ENCODE measurements around the gene TBXAS1.
"Not testable (repeated sequence)": the region's sequence is repeated elsewhere in the genome, so short reads cannot be mapped to it uniquely, and the experiment has no call there.

Gene TBXAS1

DNA sequence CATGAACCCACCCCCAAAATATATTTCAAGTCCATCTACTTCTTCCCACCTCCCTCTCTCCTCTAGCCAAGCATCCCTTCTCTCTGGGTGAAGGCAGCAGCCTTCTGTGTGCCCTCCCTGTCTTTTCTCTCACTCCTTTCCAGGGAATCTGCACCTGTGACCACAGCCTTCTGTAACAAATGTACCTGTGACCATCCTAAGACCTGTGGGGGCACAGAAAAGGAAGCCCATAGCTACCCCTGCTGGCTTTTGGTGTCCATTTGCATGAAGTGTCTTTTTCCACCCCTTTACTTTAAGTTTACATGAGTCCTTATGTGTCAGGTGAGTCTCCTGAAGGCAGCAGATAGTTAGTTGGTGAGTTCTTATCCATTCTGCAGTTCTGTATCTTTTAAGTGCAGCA, 2.0 kb upstream of the TBXAS1 start:
- peak in 1 of 5 experiments; percentile 18 for DNase-seq

DNA sequence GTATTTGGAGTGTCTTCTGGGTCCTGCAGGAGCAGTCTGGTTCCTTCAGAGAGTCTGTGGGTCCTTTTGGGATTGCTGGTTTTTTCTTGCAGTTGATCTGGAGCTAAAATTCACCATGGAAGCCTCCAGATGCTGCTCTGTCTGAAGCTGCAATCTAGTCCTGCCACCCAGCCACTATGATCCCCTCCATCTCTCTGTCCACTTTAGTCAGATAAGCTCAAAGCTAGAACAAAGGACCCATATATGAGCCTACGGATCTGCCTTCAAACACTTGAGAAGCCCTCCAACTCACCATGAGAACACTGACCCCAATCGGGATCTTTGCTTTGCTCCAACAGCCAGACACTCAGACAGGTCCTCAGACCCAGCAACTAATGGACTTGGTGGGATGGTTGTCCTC, 618 bp upstream of the TBXAS1 start:
- peak in 1 of 5 experiments; percentile 5 for DNase-seq

DNA sequence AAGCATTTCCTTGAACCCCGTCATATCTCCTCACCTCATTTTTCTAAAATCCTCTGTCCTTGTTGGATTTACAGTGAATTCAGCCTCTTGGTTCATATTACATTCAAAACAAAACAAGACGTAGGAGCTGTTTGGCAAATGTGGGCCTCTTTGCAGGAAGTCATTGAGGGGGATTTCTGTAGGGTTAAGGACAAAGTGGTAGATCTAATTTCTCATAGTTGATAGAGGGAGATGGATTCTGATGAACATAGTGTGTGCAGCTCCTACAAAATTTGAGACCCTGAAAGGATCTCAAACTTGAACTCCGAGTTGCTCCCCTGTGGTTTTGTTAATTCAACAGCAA, 682 bp downstream of the TBXAS1 start:
- DNase-seq = peak in 1 of 5 experiments; percentile 59

DNA sequence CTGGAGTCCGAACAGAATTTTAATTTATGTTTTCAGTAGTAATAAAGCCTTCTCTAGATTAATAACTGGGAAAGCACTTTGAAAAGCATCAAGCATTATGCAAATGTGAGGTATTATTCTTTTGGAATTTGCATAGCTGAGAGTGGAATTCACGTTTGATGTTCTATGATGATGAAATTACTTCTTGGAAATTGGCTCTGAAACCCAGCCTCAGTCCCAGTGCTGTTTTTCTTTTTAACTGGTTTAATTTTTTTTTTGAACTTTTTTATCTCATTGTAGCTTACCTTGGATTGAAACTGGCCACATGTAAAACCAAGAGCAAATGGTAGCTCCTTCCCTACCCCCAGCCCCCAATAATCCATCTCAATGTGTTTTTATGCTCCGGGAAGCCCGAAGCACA, 1.2 kb downstream of the TBXAS1 start:
- peak in 1 of 5 experiments; percentile 25 for DNase-seq

DNA sequence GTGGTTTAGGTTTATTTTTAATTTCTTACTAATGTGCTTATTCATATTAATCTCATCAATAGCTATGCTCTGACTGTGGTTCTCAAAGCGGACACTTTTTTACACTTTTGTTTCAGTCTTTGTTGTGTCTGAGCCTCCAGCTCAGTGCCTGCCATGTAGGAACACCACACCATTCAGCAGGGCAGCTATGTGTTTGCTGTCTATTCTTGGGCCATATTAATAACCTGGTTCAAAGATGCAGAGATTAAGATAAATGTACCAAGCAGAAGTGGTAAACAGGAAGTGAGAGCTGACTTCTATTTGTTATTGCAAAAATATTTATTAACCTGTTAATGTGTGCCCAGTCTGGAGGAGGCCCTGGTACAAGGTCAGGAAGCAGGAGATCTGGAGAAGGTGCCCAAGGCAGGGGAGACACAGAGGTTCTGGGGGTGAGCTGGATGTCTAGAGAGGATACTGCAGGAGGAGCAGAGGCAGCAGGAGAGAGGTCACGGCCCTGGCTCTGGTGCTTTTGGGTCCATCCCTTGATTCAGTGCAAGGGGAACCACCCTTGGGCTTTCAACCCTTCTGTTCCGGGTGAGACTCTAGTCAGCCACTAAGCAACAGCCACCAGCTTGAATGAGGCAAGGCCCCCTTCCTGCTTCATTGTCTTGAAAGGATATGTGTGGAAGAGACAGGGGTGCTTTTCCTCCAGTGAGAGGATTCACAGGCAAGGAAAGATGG, 1.9 kb downstream of the TBXAS1 start:
- DNase-seq = peak in 1 of 5 experiments; percentile 53

DNA sequence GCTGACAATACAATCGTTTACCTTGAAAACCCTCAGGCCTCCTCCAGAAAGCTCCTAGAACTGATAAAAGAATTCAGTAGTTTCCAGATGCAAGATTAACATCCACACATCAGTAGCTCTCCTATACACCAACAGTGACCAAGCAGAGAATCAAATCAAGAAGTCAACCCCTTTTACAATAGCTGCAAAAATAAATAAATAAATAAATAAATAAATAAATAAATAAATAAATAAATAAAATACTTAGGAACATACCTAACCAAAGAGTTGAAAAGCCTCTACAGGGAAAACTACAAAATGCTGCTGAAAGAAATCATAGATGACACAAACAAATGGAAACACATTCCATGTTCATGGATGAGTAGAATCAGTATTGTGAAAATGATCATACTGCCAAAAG, 6.8 kb downstream of the TBXAS1 start:
- DNase-seq = not testable (repeated sequence)

DNA sequence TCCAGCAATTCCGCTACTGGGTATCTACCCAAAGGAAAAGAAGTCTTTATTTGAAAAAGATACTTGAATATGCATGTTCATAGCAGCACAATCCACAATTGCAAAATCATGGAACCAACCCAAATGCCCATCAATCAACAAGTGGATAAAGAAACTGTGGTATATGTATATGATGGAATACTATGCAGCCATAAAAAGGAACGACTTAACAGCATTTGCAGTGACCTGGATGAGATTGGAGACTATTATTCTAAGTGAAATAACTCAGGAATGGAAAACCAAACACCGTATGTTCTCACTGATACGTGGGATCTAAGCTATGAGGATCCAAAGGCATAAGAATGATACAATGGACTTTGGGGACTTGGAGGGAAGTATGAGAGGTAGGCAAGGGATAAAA, 8.2 kb downstream of the TBXAS1 start:
- not testable (repeated sequence) for DNase-seq

DNA sequence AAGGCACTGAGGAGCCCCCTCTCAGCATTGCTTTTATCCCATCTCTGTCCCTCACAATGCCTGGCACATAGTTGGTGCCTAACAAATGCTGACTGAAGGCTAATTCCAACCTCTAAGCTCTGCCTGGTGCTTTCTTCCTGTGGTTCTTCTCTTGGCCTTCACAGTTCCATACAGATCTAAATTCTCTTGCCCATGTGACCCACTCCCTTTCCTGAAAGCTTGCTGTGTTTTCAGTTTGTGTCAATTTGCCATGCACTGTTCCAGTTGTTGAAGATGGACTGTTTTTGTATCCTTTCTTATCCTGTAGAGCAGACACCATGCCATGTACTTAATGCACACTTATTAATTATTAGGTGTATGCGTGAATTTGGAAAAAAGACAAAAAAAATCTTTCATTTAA, 9.2 kb downstream of the TBXAS1 start:
- DNase-seq = no peak

DNA sequence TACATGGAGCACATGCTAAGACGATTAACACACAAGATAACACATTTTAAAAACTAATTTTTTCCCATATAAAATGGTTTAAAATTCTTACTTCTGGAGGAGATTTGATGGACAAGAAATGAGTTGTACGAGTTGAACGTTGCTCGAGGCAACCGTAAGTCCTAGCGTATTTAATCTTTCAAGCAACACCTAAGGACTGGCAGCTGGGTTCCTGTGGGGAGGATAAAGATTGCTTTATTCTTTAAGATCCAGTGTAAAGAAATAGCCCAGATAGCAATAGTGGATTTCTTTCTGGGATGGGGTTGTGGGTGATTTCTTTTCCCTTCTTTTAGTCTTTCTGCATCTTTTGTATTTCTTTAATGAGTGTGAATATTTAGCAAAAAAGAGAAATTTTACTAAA, 9.8 kb downstream of the TBXAS1 start:
- no peak for DNase-seq

DNA sequence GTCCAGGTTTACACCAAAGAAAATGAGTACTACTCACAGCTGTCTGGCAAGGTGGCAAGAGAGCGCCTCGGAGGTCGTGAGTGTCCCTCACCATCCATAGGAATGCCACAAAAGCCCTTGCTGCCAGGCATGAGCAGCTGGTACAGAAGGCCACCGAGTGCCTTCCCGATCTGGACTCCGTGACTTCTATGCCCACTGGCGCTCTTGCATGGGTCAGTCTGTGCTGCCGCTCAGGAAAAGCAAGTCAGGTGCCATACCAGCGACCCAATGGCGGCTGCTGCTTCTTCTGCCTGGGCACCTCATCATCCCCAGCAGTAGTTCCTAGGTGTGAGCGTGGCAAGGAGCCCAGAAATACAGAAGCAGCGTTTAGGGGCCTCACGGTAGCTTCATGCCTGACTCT, 11.7 kb downstream of the TBXAS1 start:
- DNase-seq = no peak

DNA sequence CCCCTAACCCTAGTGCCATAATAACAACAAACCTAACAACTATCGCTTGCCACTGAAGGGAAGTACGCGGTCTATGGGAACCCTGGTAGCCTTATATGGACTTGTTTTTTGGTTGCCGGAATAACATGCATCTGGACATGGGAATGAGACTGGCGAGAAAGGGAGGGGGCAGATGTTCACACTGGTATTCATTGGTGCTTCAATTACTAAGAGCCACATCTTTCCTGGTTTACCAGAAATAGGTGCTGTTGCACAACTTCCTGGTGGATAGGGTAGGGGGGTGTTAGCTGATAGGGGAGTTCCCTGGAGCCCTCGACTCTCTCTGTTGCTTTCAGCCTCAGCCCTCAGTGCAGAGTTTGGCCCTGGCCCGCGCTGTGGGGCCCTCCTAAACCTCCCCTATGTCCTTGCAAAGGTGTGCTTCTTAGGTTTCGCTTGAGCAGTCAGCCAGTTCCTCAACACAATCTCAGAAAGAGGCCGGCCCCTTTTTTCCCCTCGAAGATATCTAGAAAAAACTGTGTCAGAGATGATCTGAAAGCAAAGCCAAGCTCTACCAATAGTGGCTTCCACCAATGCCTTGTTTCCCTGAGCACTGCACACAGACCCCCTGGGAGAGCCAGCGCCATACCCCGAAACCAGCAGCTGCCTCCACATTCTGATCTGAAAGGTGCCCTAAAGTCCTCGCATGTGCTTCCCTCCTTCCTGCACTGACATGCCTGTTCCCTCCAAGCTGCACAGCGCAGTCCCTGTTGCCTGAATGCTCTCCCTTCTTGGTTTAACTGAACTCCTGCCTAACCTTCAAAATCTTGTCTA, 13.5 kb downstream of the TBXAS1 start:
- no peak for DNase-seq

DNA sequence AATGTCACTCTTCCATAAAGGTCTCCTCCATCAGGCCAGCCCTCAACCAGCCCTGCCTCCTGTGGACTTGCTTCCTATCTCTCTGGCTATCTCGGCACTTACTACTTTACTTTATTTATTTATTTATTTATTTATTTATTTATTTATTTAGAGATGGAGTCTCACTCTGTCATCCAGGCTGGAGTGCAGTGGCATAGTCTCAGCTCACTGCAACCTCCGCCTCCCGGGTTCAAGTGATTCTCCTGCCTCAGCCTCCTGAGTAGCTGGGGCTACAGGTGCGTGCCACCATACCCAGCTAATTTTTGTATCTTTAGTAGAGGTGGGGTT, 14.1 kb downstream of the TBXAS1 start:
- DNase-seq = not testable (repeated sequence)

DNA sequence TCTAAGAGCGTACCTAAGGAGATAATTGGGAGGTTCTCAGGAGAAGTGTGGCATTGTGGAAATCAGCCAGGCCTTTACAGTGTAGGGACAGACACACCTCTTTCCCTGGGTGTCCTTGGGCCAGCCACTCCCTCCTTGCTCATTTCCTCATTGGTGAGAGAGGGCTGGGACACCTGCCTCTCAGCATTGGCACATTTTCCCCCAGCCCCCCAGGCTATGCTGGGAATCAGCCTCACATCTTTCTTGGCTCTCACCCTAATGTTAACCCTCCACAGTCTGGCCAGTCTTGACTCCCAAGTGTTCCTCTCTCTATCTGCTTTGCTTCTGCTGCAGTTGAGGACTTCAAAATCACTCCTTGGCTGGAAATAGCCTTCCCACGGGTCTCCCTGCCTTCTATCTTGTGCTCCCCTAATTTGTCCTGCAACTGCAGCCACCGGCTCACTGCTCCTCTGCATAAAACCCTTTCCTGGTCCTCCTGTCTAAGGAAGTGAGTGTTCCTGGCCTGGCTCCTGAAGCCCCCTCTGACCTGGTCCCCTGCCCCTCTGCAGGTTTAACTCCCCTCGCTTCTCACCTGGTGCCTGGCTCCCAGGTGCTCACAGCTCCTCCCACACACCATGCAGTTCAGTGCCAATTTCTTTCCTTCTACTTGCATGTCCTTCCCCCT, 15.8 kb downstream of the TBXAS1 start:
- DNase-seq = no peak

DNA sequence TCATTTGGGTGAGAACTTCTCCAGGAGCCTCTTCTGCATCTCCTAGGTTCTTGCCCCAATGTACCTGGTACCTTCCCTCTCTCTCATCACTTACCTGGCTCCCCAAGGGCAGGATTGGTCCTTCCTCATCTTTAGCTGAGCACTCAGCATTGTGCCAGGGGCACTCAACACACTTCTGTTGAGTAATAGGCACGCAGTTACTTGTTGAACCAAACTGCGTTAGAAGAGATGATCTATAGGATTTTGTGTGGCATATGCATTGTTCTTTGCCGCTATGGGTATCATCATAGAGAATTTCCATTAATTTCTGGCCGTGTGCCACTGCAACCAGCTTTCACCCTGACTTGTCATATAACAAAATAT, 16.4 kb downstream of the TBXAS1 start:
- DNase-seq = no peak

DNA sequence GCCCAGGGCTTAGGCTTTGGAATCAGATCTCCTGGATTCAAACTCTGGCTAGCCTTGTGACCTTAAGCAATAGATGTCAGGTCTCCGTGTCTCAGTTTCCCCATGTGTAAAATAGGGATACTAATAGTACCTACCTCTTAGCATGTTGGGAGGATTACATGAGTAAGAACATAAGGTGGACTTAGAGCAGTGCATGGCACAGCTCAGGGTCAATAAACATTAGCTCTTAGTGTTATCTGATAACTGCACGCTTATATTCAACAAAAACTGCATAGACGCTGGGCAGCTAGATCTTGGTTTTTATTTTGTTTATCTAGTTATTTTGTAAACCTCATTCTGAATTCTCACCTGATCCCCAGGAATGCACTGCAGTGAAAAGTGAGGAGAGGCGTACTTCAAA, 17.2 kb downstream of the TBXAS1 start:
- DNase-seq = no peak

DNA sequence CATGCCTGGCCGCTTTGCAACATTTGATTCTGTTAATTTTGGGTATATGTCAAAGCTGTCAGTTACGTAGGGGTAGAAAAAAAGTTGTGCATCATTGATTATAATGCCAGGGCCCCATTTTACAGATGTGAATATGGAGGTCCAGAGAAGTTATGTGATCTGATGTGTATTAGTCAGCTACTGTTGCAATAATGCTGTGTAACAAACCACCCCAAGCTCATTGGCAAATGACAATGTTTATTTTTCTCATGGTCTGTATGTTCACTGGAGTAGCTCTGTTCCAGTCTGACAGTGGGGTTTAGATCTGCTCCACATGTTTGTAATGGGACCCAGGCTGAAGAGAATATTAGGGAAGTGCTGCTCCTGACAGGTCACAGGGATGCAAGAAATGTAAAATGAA, 19.2 kb downstream of the TBXAS1 start:
- no peak for DNase-seq

DNA sequence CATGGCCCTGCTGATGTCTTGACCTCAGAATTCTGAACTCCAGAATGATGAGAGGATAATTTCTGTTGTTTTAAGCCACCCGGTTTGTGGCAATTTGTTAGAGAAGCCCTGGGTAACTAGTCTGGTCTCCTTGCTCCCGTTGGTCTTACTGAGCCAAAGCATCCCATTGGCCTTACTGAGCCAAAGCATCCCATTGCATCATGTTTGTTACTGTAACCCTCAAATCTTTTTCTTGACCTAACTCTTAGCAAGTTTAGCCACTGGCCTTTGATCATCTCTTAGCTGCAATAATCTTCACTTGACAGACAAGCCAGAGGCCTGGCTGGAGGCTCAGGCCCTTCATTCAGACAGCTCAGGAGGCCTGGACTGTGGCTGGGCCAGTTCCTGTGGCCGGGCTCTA, 21.8 kb downstream of the TBXAS1 start:
- no peak for DNase-seq

DNA sequence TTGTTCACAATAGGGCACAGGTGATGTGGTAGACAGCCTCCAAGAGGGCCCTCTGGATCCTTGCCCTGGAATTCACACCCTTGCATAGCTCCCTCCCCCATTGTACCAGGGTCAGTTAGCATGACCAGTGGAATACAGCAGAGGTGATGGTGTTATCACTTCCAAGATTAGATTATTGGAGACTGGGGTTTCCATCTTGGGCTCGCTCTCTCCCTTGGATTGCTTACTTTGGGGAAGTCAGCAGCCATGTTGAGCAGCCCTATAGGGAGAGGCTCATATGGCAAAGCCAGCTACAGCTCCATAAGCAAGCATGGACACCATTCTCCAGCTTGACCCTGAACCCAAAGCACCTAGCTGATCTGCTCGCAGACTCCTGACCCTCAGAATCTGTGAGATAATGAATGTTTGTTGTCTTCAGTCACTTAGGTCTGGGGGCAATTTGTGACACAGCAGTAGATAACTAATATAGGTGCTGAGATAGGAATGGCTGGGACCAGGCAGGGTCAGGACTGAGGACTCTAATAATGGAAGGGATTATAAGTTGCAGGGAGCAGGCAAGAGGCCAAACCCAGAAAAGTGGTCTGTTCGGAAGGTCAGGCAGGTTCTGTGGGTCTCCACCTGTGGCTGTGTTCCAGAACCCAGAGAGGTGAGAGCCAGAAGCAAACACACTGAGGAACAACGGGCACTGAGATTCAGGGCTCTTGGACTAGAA, 22.9 kb downstream of the TBXAS1 start:
- DNase-seq = no peak

DNA sequence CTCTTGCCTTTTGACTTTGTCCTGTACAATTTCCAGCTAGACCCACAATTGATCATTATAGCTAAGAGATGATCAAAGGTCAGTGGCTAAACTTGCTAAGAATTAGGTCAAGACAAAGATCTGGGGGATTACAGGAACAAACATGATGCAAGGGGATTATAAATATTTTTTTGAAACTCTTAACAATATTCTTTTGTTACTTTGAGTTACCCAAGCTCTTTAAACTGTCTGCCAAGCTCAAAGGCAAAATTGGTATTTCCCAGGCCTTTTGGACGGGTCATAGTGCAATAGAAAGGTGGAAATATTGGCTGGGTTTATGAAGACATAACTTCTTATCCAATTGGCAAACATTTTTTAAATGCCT, 23.4 kb downstream of the TBXAS1 start:
- DNase-seq = no peak

DNA sequence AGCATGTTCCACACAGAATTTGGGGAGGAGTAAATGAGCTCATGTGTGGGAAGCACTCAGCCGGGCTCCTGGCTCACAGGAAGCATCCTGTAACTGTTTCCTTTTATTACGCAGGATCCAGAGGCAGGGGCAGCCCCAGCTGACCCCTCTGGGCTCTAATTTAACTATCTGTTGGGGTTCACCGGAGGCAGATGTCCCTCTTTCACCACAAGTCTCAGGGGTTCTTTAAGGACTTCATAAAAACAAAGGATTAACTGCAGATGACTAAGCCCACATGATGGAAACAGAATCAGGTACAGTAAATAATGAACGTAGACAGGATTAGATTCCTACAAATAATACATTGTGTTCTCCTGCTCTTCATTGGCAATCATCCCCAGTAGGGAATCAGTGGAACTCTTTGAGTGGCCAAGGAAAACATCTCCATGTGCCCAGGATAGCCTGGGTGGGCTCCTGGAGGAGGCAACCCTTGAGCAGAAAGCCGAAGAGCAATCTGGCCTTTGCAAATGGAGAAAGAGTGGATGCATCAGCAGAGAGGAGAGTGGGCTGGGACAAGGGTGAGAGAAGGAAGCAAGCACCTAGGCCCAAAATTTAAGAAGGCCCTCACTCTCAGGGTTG, 24.6 kb downstream of the TBXAS1 start:
- no peak for DNase-seq

DNA sequence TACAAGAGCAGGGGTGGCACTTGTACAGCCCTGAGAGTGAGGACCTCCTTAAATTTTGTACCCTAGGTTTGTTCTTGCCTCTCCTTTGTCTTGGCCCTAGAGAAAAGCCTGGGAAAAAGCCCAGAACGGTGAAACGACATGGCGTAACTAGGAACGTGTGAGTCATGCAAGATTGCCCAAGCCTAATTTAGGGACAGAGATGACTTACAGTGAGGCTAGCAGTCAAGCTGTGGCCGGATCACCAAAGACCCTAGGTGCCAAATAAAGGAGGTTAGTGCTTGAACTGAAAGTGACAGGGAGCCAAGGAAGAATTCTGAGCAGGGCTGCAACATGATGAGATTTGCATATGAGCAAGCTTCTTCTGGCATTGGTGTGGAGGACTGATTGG, 25.1 kb downstream of the TBXAS1 start:
- DNase-seq = no peak

DNA sequence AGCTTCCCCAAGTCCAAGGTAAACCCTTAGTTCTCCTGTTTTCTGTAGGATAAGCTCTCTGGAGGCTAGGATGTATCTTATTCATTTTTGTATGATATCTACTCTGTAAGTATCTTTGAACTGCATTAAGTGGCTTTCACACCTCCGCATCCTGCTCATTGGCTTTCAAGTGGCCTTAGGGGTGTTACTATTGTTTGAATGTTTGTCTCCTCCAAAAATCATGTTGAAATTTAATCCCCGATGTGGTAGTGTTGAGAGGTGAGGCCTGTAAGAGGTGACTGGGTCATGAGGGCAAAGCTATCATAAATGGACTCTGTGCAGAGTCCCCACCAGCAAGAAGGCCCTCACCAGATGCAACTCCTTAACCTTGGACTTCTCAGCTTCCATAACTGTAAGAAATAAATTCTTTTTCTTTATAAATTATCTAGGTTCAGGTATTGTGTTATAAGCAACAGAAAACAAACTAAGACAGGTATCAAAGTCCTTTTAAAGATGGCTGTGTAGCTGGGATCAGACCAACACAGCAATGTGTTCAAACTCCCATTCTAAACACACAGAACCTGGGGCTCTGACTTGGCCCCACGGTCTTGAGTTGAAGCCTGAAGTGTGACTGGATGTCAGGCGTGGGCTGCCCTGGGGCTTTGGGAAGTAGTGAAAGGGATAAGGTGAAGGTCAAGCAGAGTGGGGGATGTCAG, 25.9 kb downstream of the TBXAS1 start:
- peak in 1 of 5 experiments; percentile 36 for DNase-seq
